HCT116 (cell line): ENCODE measurements around the gene SLC23A3. TPM values are rescaled to one million over a fixed set of nuclear protein-coding genes. Genes with fewer than 3 reads are reported as not detected.

Experiments
- ATAC-seq: fragments of 200-7000 bp; cut with Tn5 transposase; 2 replicates; pipeline ENCODE4 v1.9.1; 2020; ENCODE audit warnings: mild to moderate bottlenecking, moderate library complexity
- BruUV-seq: library from RNA; stranded (reverse); fragments of 400-500 nt; replicated peaks from 2 replicates; lab custom pipeline; 2021; lab: Mats Ljungman, UMichigan
- CTCF ChIA-PET: fragments of 300-600 bp; sonication (Branson Sonifier 250); formaldehyde crosslinking; loops from one replicate; lab custom pipeline; 2021; ENCODE audit warnings: antibody characterized with exemption; lab: Charles Lee
- POLR2A ChIA-PET: fragments of 300-600, 350-600 bp; sonication (Branson Sonifier 250); formaldehyde crosslinking; loops from one replicate; lab custom pipeline; 2021; ENCODE audit warnings: antibody characterized with exemption; lab: Charles Lee
- RAD21 ChIA-PET, 2 experiments: fragments of 300-600 bp; sonication (Branson Sonifier 250); formaldehyde crosslinking; loops; one replicate each; lab custom pipeline; 2023; ENCODE audit warnings: low total read pairs in 2 of 2; ENCODE audit not compliant: uncharacterized antibody in 2 of 2, unreplicated experiment in 2 of 2, low non-redundant PET in 1 of 2; lab: Charles Lee
- DNase-seq: peaks from one replicate; pipeline ENCODE4 v3.0.0-alpha.2; 2010; ENCODE audit warnings: low read depth, low spot score
- H2AFZ ChIP-seq: fragments of 200-600 bp; shearing (Covaris generic), sonication (generic); 2 replicates; pipeline ENCODE4 v1.6.1; 2017; ENCODE audit warnings: low read depth, mixed run types, mixed read lengths, antibody characterized with exemption, low read length; ENCODE audit not compliant: poor library complexity, severe bottlenecking
- H3K27ac ChIP-seq: 2 replicates; pipeline ENCODE4 v1.5.1; 2012; ENCODE audit warnings: low read depth, low read length
- H3K27me3 ChIP-seq: fragments of 200-600 bp; sonication (generic); 2 replicates; pipeline ENCODE4 v1.6.1; 2016; ENCODE audit warnings: mixed run types, low read length, mixed read lengths; ENCODE audit not compliant: insufficient read depth
- H3K36me3 ChIP-seq, 2 experiments: fragments of 200-500 bp in 1 of 2; fragments of 200-600 bp in 1 of 2; sonication (Bioruptor generic) in 1 of 2; sonication (generic) in 1 of 2; 2 replicates each; pipeline versions ENCODE4 v1.5.1 to v1.6.1; 2014 to 2016; ENCODE audit warnings: low read length in 2 of 2, inconsistent platforms in 1 of 2, mixed read lengths in 1 of 2, mixed run types in 1 of 2; ENCODE audit not compliant: insufficient read depth in 2 of 2, control insufficient read depth in 1 of 2
- H3K4me1 ChIP-seq, 2 experiments: fragments of 200-600 bp in 1 of 2; sonication (generic) in 1 of 2; 2 replicates each; pipeline versions ENCODE4 v1.5.1 to v1.6.1; 2012 to 2017; ENCODE audit warnings: low read length in 2 of 2, inconsistent platforms in 1 of 2, mild to moderate bottlenecking in 1 of 2, mixed read lengths in 1 of 2, mixed run types in 1 of 2, moderate library complexity in 1 of 2; ENCODE audit not compliant: insufficient read depth in 2 of 2, control insufficient read depth in 1 of 2
- H3K4me2 ChIP-seq: fragments of 200-600 bp; sonication (generic); 2 replicates; pipeline ENCODE4 v1.6.1; 2017; ENCODE audit warnings: mixed run types, low read length, mixed read lengths
- H3K4me3 ChIP-seq, 2 experiments: fragments of 200-600 bp in 1 of 2; sonication (generic) in 1 of 2; replicated peaks in 1 of 2; 2 replicates each; pipeline ENCODE4 v1.5.1; 2011 to 2016; ENCODE audit warnings: low read length in 2 of 2, control low read depth in 1 of 2, low read depth in 1 of 2, mild to moderate bottlenecking in 1 of 2, mixed read lengths in 1 of 2, mixed run types in 1 of 2
- H3K79me2 ChIP-seq: fragments of 200-600 bp; sonication (generic); 2 replicates; pipeline ENCODE4 v1.6.1; 2017; ENCODE audit warnings: mild to moderate bottlenecking, mixed run types, low read length, moderate library complexity, mixed read lengths; ENCODE audit not compliant: insufficient read depth
- H3K9ac ChIP-seq: fragments of 200-600 bp; sonication (generic); 2 replicates; pipeline ENCODE4 v1.6.1; 2016; ENCODE audit warnings: low read length, mixed read lengths
- H3K9me2 ChIP-seq: fragments of 200-600 bp; sonication (generic), shearing (Covaris generic); 2 replicates; pipeline ENCODE4 v1.6.1; 2017; ENCODE audit warnings: mixed run types, mild to moderate bottlenecking, moderate library complexity; ENCODE audit not compliant: insufficient read depth
- H3K9me3 ChIP-seq, 2 experiments: fragments of 200-500 bp in 1 of 2; fragments of 200-600 bp in 1 of 2; sonication (Bioruptor generic) in 1 of 2; sonication (generic) in 1 of 2; 2 replicates each; pipeline ENCODE4 v1.6.1; 2014 to 2017; ENCODE audit warnings: low read length in 2 of 2, mixed read lengths in 2 of 2, inconsistent platforms in 1 of 2, low read depth in 1 of 2, mild to moderate bottlenecking in 1 of 2, mixed run types in 1 of 2, moderate library complexity in 1 of 2; ENCODE audit not compliant: control insufficient read depth in 1 of 2, insufficient read depth in 1 of 2
- H4K20me1 ChIP-seq: fragments of 200-600 bp; sonication (generic), shearing (Covaris generic); 2 replicates; pipeline ENCODE4 v1.6.1; 2017; ENCODE audit warnings: mixed run types, mild to moderate bottlenecking, moderate library complexity; ENCODE audit not compliant: insufficient read depth
- CEBPB ChIP-seq: IDR thresholded peaks from 2 replicates; pipeline ENCODE4 v1.6.1; 2012; ENCODE audit warnings: low read depth
- EGR1 ChIP-seq: IDR thresholded peaks from 2 replicates; pipeline ENCODE4 v1.6.1; 2012; ENCODE audit warnings: low read depth
- ELF1 ChIP-seq: IDR thresholded peaks from 2 replicates; pipeline ENCODE4 v1.6.1; 2012; ENCODE audit warnings: low read depth, borderline replicate concordance
- EZH2 ChIP-seq: fragments of 200-600 bp; sonication (generic); IDR thresholded peaks from 2 replicates; pipeline ENCODE4 v1.6.1; 2017; ENCODE audit warnings: antibody characterized with exemption, mixed run types
- EZH2phosphoT487 ChIP-seq: fragments of 200-600 bp; IDR thresholded peaks from 2 replicates; pipeline ENCODE4 v1.6.1; 2018; ENCODE audit warnings: antibody characterized with exemption, borderline replicate concordance
- FOSL1 ChIP-seq: IDR thresholded peaks from 2 replicates; pipeline ENCODE4 v1.6.1; 2012; ENCODE audit warnings: low read depth
- JUND ChIP-seq: IDR thresholded peaks from 2 replicates; pipeline ENCODE4 v1.6.1; 2012
- RAD21 ChIP-seq: IDR thresholded peaks from 2 replicates; pipeline ENCODE4 v1.6.1; 2012; ENCODE audit warnings: low read depth, mild to moderate bottlenecking
- SIN3A ChIP-seq: IDR thresholded peaks from 2 replicates; pipeline ENCODE4 v1.6.1; 2012; ENCODE audit warnings: low read depth
- SP1 ChIP-seq: IDR thresholded peaks from 2 replicates; pipeline ENCODE4 v1.6.1; 2012; ENCODE audit warnings: low read depth
- SRF ChIP-seq: IDR thresholded peaks from 2 replicates; pipeline ENCODE4 v1.6.1; 2012; ENCODE audit warnings: low read depth
- TCF7L2 ChIP-seq: IDR thresholded peaks from 2 replicates; pipeline ENCODE4 v1.7.0; 2011; ENCODE audit warnings: borderline replicate concordance, inconsistent platforms; ENCODE audit not compliant: insufficient read depth, insufficient read length; ENCODE audit errors: extremely low read depth
- YY1 ChIP-seq: IDR thresholded peaks from 2 replicates; pipeline ENCODE4 v1.6.1; 2011; ENCODE audit warnings: low read length, low read depth, moderate library complexity, mild to moderate bottlenecking; ENCODE audit not compliant: insufficient replicate concordance; ENCODE audit errors: extremely low read depth
- intact Hi-C: fragments of 100-400 bp; cut with micrococcal nuclease; formaldehyde crosslinking; loops from 2 replicates; pipeline ENCODE4 v1.10.0; 2022
- total RNA-seq: library from RNA; stranded (reverse); gene quantifications from one replicate; pipeline ENCODE4 v1.2.1, GENCODE V29; 2021; ENCODE audit not compliant: unreplicated experiment
- TF ChIP-seq, protein P1 (sequence below), 3 experiments: fragments of 200-600 bp in 1 of 3; sonication (generic) in 1 of 3; IDR thresholded peaks in 2 of 3; conservative IDR thresholded peaks in 1 of 3; 2 replicates each; pipeline ENCODE4 v1.5.1; 2012 to 2017; ENCODE audit warnings: low read depth in 2 of 3, low read length in 2 of 3, antibody characterized with exemption in 1 of 3, borderline replicate concordance in 1 of 3, control low read depth in 1 of 3, mild to moderate bottlenecking in 1 of 3, mixed read lengths in 1 of 3, mixed run types in 1 of 3, moderate library complexity in 1 of 3; ENCODE audit not compliant: insufficient read depth in 1 of 3
- TF ChIP-seq, protein P2 (sequence below): IDR thresholded peaks from 2 replicates; pipeline ENCODE4 v1.6.1; 2011; ENCODE audit warnings: mild to moderate bottlenecking, low read length, moderate library complexity; ENCODE audit not compliant: insufficient replicate concordance; ENCODE audit errors: extremely low read depth

The SLC23A3 gene
- total RNA-seq, 1 experiment from 2014 or later = 4.8 TPM

DNA sequence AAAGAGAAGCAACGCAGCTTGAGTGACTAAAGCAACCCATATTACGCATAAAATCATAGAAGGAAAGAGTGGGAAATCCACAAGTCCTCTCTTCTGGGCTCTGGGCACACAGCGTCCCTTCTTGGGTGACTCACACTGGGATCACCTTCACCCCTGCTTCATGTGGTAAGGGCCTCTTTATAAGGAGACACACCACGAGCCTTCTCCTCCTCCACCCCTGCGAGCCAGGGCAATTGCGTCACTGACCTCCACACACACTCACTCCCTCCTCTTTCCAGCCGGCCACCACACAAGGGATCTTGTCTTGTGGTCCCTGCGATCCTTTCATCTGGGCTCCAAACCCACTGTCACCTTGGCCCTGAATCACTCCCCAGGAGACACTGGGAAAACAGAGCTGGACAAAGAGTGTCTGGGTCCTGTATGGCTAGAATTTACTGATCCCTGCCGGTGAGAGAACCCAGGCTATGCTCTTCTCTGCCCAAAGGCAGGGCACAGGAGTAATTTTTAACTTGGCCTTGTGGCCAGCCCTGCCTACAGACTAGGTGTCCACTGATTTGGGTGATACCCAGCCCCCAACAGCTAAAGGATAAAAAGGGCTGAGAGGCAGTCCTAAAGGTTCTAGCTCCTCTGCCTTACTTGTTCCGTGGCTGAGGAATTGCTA is 44.5 kb downstream of the SLC23A3 start (continued):
- TF ChIP-seq, protein P1, sequence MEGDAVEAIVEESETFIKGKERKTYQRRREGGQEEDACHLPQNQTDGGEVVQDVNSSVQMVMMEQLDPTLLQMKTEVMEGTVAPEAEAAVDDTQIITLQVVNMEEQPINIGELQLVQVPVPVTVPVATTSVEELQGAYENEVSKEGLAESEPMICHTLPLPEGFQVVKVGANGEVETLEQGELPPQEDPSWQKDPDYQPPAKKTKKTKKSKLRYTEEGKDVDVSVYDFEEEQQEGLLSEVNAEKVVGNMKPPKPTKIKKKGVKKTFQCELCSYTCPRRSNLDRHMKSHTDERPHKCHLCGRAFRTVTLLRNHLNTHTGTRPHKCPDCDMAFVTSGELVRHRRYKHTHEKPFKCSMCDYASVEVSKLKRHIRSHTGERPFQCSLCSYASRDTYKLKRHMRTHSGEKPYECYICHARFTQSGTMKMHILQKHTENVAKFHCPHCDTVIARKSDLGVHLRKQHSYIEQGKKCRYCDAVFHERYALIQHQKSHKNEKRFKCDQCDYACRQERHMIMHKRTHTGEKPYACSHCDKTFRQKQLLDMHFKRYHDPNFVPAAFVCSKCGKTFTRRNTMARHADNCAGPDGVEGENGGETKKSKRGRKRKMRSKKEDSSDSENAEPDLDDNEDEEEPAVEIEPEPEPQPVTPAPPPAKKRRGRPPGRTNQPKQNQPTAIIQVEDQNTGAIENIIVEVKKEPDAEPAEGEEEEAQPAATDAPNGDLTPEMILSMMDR (IDR thresholded peaks at IDR 0.05 in 2 of 3, conservative IDR thresholded peaks at IDR 0.05 in 1 of 3; ENCODE audit: borderline replicate concordance in 1 of 3, insufficient read depth in 1 of 3, low read depth in 2 of 3, low read length in 2 of 3) = no peak
- TF ChIP-seq SP1 = peak; percentile 94
- no peak; the same call in 1 of the 2 replicates for TF ChIP-seq EGR1
- no peak for TF ChIP-seq TCF7L2
- TF ChIP-seq CEBPB = peak; percentile 98
- no peak for TF ChIP-seq EZH2phosphoT487
- no peak for TF ChIP-seq YY1
- no peak for TF ChIP-seq EZH2
- TF ChIP-seq, all 23 proteins: peak for 11

- peaks cover 22 to 27% of the 10 kb centered on the region in 2 experiments for H3K4me1 ChIP-seq
- peak overlapping the region; percentile 29; the same call in 1 of the 2 replicates for H3K9ac ChIP-seq
- no peaks in the 10 kb centered on the region for H3K79me2 ChIP-seq
- no peak for ATAC-seq
- no peak for DNase-seq
- peak overlapping the region; percentile 11; the same call in 1 of the 2 replicates for H3K27ac ChIP-seq
- no peak overlapping the region for H2AFZ ChIP-seq
- no TSS peak for BruUV-seq
- no peaks in the 10 kb centered on the region for H3K9me3 ChIP-seq
- no peaks in the 10 kb centered on the region; the same call in 1 of the 2 replicates for H3K27me3 ChIP-seq
- intact Hi-C loops = no loop called here
- no peaks in the 10 kb centered on the region for H3K9me2 ChIP-seq
- ChIA-PET POLR2A (no interaction called here), RAD21 (interaction anchor here in 1 of 2 experiments (0.7 kb wide), 1 partner anchor 31 kb away, joined by 4 read pairs; no protein-coding TSS in a partner anchor), CTCF (interaction anchor here (1.0 kb wide), 1 partner anchor 21 kb away, joined by 5 read pairs; no protein-coding TSS in a partner anchor)
- no peaks in the 10 kb centered on the region for H3K36me3 ChIP-seq
- H4K20me1 ChIP-seq = no peaks in the 10 kb centered on the region
- H3K4me2 ChIP-seq = peak overlapping the region; percentile 72
- H3K4me3 ChIP-seq = peak overlapping the region in 1 of 2 experiments; percentile 37; a peak in 2 of 4 replicates
- no peak for TF ChIP-seq EGR1
- TF ChIP-seq, protein P1 (IDR thresholded peaks at IDR 0.05 in 2 of 3, conservative IDR thresholded peaks at IDR 0.05 in 1 of 3; ENCODE audit: borderline replicate concordance in 1 of 3, insufficient read depth in 1 of 3, low read depth in 2 of 3, low read length in 2 of 3) = no peak
- TF ChIP-seq FOSL1 = no peak
- TF ChIP-seq ELF1 = no peak
- TF ChIP-seq EZH2 = no peak
- no peak for TF ChIP-seq JUND
- no peak for TF ChIP-seq YY1
- TF ChIP-seq RAD21 = no peak
- no peak for TF ChIP-seq CEBPB
- TF ChIP-seq SRF = no peak
- TF ChIP-seq SP1 = no peak
- TF ChIP-seq EZH2phosphoT487 = no peak
- TF ChIP-seq SIN3A = no peak
- TF ChIP-seq, protein P2, sequence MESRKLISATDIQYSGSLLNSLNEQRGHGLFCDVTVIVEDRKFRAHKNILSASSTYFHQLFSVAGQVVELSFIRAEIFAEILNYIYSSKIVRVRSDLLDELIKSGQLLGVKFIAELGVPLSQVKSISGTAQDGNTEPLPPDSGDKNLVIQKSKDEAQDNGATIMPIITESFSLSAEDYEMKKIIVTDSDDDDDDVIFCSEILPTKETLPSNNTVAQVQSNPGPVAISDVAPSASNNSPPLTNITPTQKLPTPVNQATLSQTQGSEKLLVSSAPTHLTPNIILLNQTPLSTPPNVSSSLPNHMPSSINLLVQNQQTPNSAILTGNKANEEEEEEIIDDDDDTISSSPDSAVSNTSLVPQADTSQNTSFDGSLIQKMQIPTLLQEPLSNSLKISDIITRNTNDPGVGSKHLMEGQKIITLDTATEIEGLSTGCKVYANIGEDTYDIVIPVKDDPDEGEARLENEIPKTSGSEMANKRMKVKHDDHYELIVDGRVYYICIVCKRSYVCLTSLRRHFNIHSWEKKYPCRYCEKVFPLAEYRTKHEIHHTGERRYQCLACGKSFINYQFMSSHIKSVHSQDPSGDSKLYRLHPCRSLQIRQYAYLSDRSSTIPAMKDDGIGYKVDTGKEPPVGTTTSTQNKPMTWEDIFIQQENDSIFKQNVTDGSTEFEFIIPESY = no peak
Measured at GRCh38 chr2:219124381-219125110, 45.3 kb downstream of the SLC23A3 start.
